Pancreas (tissue), 10 donors: ENCODE measurements around the gene CUX1. TPM values are rescaled to one million over a fixed set of nuclear protein-coding genes. Genes with fewer than 3 reads are reported as not detected.
"Not testable (repeated sequence)": the region's sequence is repeated elsewhere in the genome, so short reads cannot be mapped to it uniquely, and the experiment has no call there.

Source experiments
- ATAC-seq, 4 donors: fragments of 200-7000 bp; cut with Tn5 transposase; one replicate each; pipeline versions ENCODE4 v1.8.0 to v1.9.1; 2020; ENCODE audit warnings: mild to moderate bottlenecking in 4 of 4, moderate library complexity in 4 of 4
- DNase-seq, 6 donors: peaks; one replicate each; pipeline ENCODE4 v3.0.0-alpha.2; 2020
- FAIRE-seq: peaks from 2 replicates; lab custom pipeline; 2012; peaks lifted over from hg19 to GRCh38; lab: Jason Lieb, UNC
- H3K27ac ChIP-seq, 4 donors: fragments of 200-600 bp; sonication (generic); 1 replicate in 3 of 4; 2 replicates in 1 of 4; pipeline versions ENCODE4 v1.5.0 to v1.8.0; 2020
- H3K27me3 ChIP-seq, 4 donors: fragments of 200-600 bp; one replicate each; pipeline ENCODE4 v1.8.0; 2021
- H3K36me3 ChIP-seq, 3 donors: fragments of 200-600 bp; sonication (generic) in 1 of 3; one replicate each; pipeline versions ENCODE4 v1.5.0 to v1.8.0; 2020 to 2021
- H3K4me1 ChIP-seq, 3 donors: fragments of 200-600 bp; one replicate each; pipeline ENCODE4 v1.8.0; 2021
- H3K4me3 ChIP-seq, 4 donors: fragments of 200-600 bp; sonication (generic) in 2 of 4; one replicate each; pipeline versions ENCODE4 v1.5.0 to v1.8.0; 2020 to 2021
- H3K9me3 ChIP-seq, 4 donors: fragments of 200-600 bp; one replicate each; pipeline ENCODE4 v1.8.0; 2021
- WGBS, 2 donors: extraction: QIAGEN DNeasy Blood & Tissue Kit; methylation state at CpG; one replicate each; pipeline ENCODE4 v1.1.7; 2013; 5-methylcytosine and 5-hydroxymethylcytosine counted together
- intact Hi-C, 3 donors: fragments of 100-400 bp; cut with DNase I; formaldehyde crosslinking; loops; one replicate each; pipeline versions ENCODE4 v1.11.1 to v1.14.2; 2022
- polyA plus RNA-seq, 2 donors: library from polyadenylated mRNA; stranded (reverse); fragments of 200-250 nt; gene quantifications; one replicate each; pipeline ENCODE4 v1.2.3, GENCODE V29; 2013
- total RNA-seq, 6 donors: library from RNA; stranded (reverse); fragmentation: NEBNext Ultra II Directional in 4 of 6; extraction: Animal tissue kit (Norgen Biotek cat#: 25700) in 4 of 6; gene quantifications; one replicate each; pipeline versions ENCODE4 v1.2.1 to v1.2.4, GENCODE V29; 2021 to 2023
- TF ChIP-seq, protein P1 (sequence below), 4 donors: fragments of 200-600 bp; sonication (generic) in 3 of 4; IDR thresholded peaks; one replicate each; pipeline versions ENCODE4 v1.5.0 to v1.8.0; 2021; ENCODE audit warnings: antibody characterized with exemption in 4 of 4
- donor health status: healthy with polysubstance abuse.
- donor health status: DM: no; HTN: no; CAD: no; lungs with moderate emphysema.
- donor health status: DM: no; HTN: no; CAD: no.
- donor health status: control.
- donor health status: control.
- donor health status: Bipolar disorder and iron deficiency.
- donor health status: DM: yes; HTN: yes; CAD: no.
- donor health status: DM: no; HTN: no; CAD: no.
- donor health status: DM: no; HTN: no; CAD: no.
- donor health status: DM: yes; HTN: yes; CAD: no.

The CUX1 gene
- total and polyA plus RNA-seq, 8 donors, result 18.9 to 61.2 (median 45.1) TPM

DNA sequence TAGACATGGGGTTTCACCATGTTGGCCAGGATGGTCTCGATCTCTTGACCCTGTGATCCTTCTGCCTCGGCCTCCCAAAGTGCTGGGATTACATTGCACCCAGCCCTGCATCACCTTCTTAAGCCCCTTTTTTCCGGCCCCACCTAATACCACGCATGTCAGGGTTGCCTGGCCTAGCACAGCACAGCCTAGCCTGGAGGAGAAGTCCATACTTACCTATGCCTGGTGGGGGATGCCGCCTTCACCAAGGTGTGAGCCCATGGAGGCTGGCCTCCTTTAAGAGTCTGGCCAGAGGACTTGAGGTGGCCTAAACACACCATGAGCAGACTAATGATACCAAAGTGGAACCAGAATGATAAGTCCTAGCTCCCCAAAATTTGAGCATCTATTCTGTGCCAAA is 22.0 kb upstream of the CUX1 start:
- no peak overlapping the region for H3K27ac ChIP-seq
- intact Hi-C loops, result no loop called here
- no peaks in the 10 kb centered on the region for H3K9me3 ChIP-seq
- TF ChIP-seq, protein P1, sequence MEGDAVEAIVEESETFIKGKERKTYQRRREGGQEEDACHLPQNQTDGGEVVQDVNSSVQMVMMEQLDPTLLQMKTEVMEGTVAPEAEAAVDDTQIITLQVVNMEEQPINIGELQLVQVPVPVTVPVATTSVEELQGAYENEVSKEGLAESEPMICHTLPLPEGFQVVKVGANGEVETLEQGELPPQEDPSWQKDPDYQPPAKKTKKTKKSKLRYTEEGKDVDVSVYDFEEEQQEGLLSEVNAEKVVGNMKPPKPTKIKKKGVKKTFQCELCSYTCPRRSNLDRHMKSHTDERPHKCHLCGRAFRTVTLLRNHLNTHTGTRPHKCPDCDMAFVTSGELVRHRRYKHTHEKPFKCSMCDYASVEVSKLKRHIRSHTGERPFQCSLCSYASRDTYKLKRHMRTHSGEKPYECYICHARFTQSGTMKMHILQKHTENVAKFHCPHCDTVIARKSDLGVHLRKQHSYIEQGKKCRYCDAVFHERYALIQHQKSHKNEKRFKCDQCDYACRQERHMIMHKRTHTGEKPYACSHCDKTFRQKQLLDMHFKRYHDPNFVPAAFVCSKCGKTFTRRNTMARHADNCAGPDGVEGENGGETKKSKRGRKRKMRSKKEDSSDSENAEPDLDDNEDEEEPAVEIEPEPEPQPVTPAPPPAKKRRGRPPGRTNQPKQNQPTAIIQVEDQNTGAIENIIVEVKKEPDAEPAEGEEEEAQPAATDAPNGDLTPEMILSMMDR (IDR thresholded peaks at IDR 0.05), result no peak
- no peak for ATAC-seq
- DNase-seq, result peak in 1 of 6 donors; percentile 19
- H3K36me3 ChIP-seq, result no peaks in the 10 kb centered on the region
- FAIRE-seq, result no peak
- WGBS, 2 donors, result 82 to 85% methylated on average over 5 of the region's 5 CpGs
- H3K27me3 ChIP-seq, result peaks cover 0 to 3% (median under 1%) of the 10 kb centered on the region in 4 donors
- H3K4me3 ChIP-seq, result no peak overlapping the region
- no peaks in the 10 kb centered on the region for H3K4me1 ChIP-seq

- FAIRE-seq, H3K27me3 ChIP-seq, H3K4me3 ChIP-seq, H3K4me1 ChIP-seq, H3K9me3 ChIP-seq, H3K36me3 ChIP-seq, intact Hi-C loops, ATAC-seq, H3K27ac ChIP-seq: not testable (repeated sequence)
- peak in 1 of 6 donors; percentile 7 for DNase-seq
- WGBS, 2 donors, result 85 to 89% methylated on average over 10 of the region's 10 CpGs
Observed at GRCh38 chr7:101798173-101798572, 19.3 kb upstream of the CUX1 start.

- WGBS, 2 donors, result 40 to 42% methylated on average over 11 of the region's 11 CpGs
- intact Hi-C loops, result loop anchor here in 2 of 3 donors (10.0 kb wide), 2 partner anchors 99 to 109 kb away; no protein-coding TSS in a partner anchor
- TF ChIP-seq, protein P1 (IDR thresholded peaks at IDR 0.05), result no peak
- peaks cover 0 to 9% (median 2%) of the 10 kb centered on the region in 4 donors for H3K27me3 ChIP-seq
- H3K4me3 ChIP-seq, result no peak overlapping the region
- H3K4me1 ChIP-seq, result no peaks in the 10 kb centered on the region
- no peak overlapping the region for H3K27ac ChIP-seq
- no peaks in the 10 kb centered on the region for H3K36me3 ChIP-seq
- ATAC-seq, result no peak
- DNase-seq, result peak in 1 of 6 donors; percentile 29
- no peak for FAIRE-seq
- H3K9me3 ChIP-seq, result no peaks in the 10 kb centered on the region
Observed at GRCh38 chr7:101803203-101804087, 14.0 kb upstream of the CUX1 start.

DNA sequence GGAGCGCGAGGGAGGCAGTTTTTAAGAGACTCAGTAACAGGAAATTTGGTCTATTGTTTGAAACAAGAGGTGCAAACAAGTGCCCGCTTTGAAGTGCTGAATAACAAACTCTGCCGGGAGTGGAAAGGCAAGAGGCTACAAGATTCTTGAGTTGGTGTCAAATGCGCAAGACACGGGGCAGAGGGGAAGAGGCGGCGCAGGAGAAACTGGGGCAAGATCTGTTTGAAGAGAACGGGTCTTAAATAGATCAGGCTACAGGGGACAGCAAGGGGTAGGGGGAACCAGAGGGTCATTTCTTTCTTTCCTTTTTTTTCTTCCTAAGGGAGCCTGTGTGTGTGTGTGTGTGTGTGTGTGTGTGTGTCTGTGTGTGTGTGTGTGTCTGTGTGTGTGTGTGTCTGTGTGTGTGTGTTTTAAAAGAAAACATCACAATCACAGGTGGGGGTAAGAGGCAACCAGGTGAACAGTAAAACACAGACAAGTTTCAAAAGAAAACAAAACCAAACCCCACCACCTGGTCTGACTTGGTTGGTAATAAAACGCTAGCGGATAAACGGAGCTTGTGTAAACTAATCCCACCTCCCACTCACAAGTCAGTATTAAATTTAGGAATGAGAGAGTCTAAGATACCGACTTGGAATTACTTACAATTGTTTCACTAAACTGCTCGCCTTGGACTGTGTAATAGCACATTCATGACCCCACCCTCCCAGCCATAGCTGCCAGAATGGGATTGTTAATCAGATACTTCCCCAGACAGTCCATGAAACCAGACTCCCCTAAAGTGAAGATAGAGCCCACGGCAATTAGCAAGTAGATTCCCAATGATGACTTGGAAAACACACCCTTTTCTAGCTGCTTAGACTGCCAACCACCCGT is 13.1 kb upstream of the CUX1 start:
- Histone ChIP-seq H3K4me1 (no peaks in the 10 kb centered on the region), H3K36me3 (no peaks in the 10 kb centered on the region), H3K27ac (no peak overlapping the region), H3K9me3 (no peaks in the 10 kb centered on the region), H3K4me3 (no peak overlapping the region), H3K27me3 (peaks cover 0 to 9% (median 2%) of the 10 kb centered on the region in 4 donors)
- DNase-seq (peak in 1 of 6 donors; percentile 17), ATAC-seq (peak in 3 of 4 donors; percentile 42 to 59 (median 46)), FAIRE-seq (no peak)
- TF ChIP-seq, protein P1 (IDR thresholded peaks at IDR 0.05), result no peak
- WGBS, 2 donors, result 9% methylated on average over 16 of the region's 16 CpGs
- intact Hi-C loops, result loop anchor here in 2 of 3 donors (10.0 kb wide), 2 partner anchors 100 to 110 kb away; no protein-coding TSS in a partner anchor

- no peaks in the 10 kb centered on the region for H3K36me3 ChIP-seq
- no peaks in the 10 kb centered on the region for H3K4me1 ChIP-seq
- peak in 2 of 6 donors; percentile 43 to 52 for DNase-seq
- H3K4me3 ChIP-seq, result no peak overlapping the region
- ATAC-seq, result peak; percentile 77 to 89 (median 84)
- no peaks in the 10 kb centered on the region for H3K9me3 ChIP-seq
- H3K27me3 ChIP-seq, result peaks cover 0 to 7% (median 2%) of the 10 kb centered on the region in 4 donors
- WGBS, 2 donors, result 9 to 13% methylated on average over 10 of the region's 10 CpGs
- no peak for FAIRE-seq
- H3K27ac ChIP-seq, result no peak overlapping the region
- intact Hi-C loops, result loop anchor here in 2 of 3 donors (10.0 kb wide), 2 partner anchors 100 to 110 kb away; no protein-coding TSS in a partner anchor
- TF ChIP-seq, protein P1 (IDR thresholded peaks at IDR 0.05), result peak; percentile 23 to 46 (median 40)
Observed at GRCh38 chr7:101804967-101805366, 12.5 kb upstream of the CUX1 start.
